SU-DHL-6 (cell line): ENCODE measurements around the gene VTI1A.

Experiments
- EZH2phosphoT487 ChIP-seq: fragments of 200-600 bp; sonication (generic), shearing (Covaris generic); conservative IDR thresholded peaks from 2 replicates; pipeline ENCODE4 v1.6.1; 2018; ENCODE audit warnings: mild to moderate bottlenecking, antibody characterized with exemption, low read length, moderate library complexity, mixed read lengths
- TF ChIP-seq, protein P1 (sequence below): fragments of 200-600 bp; sonication (generic); IDR thresholded peaks from one replicate; pipeline ENCODE4 v1.5.1; 2017; ENCODE audit warnings: antibody characterized with exemption, mild to moderate bottlenecking, low read length, moderate library complexity; ENCODE audit not compliant: insufficient read depth, poor library complexity, severe bottlenecking

GRCh38 chr10:112802411-112803022 lies 355.5 kb downstream of the VTI1A start:
- TF ChIP-seq, protein P1, sequence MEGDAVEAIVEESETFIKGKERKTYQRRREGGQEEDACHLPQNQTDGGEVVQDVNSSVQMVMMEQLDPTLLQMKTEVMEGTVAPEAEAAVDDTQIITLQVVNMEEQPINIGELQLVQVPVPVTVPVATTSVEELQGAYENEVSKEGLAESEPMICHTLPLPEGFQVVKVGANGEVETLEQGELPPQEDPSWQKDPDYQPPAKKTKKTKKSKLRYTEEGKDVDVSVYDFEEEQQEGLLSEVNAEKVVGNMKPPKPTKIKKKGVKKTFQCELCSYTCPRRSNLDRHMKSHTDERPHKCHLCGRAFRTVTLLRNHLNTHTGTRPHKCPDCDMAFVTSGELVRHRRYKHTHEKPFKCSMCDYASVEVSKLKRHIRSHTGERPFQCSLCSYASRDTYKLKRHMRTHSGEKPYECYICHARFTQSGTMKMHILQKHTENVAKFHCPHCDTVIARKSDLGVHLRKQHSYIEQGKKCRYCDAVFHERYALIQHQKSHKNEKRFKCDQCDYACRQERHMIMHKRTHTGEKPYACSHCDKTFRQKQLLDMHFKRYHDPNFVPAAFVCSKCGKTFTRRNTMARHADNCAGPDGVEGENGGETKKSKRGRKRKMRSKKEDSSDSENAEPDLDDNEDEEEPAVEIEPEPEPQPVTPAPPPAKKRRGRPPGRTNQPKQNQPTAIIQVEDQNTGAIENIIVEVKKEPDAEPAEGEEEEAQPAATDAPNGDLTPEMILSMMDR, result no peak
- no peak for TF ChIP-seq EZH2phosphoT487
